GM19452 (cell line): ENCODE measurements around the gene SH3BP5L.

Experiments used
- ATAC-seq: cut with Tn5 transposase; IDR thresholded peaks from one replicate; pipeline ENCODE4 v1.9.1; 2021; ENCODE audit not compliant: unreplicated experiment

Gene SH3BP5L

GRCh38 chr1:248782416-248783141 lies 43.1 kb downstream of the SH3BP5L start:
- ATAC-seq = no peak

DNA sequence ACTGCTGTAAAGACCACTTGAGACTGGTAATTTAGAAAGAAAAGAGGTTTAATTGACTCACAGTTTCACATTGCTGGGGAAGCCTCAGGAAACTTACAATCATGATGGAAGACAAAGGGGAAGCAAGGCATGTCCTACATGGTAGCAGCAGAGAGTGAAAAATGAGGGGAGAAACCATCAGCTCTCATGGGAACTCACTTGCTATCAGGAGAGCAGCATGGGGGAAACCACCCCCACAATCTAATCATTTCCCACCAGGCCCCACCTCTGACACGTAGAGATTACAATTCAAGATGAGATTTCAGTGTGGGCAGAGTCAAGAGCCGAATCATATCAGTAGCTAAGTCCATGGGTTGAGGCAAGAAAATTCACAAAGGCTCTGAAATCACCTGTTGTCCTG lies 46.4 kb downstream of the SH3BP5L start:
- ATAC-seq = no peak

- no peak for ATAC-seq
Measured at GRCh38 chr1:248778906-248779305, 46.8 kb downstream of the SH3BP5L start.

- ATAC-seq = no peak
Measured at GRCh38 chr1:248776991-248777390, 48.7 kb downstream of the SH3BP5L start.

DNA sequence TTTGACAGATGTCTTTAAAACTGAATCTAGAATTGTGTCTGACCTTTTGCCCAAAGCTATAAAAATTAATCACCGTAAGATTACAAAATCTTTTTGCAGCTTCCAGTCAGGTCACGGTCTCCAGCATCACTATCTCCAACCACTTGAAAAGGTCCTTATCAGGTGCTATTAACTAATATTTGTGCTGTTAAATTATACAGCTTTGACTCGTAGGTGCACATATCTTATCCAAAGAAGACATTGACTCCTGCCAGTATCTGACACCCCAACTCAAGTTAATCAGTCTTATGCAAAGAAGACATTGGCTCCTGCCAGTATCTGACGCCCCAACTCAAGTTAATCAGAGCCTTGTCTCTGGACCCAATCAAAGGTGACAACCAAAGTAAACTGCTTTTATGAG lies 50.3 kb downstream of the SH3BP5L start:
- ATAC-seq = no peak
